Heart right ventricle (tissue), 16 donors: Measurements from ENCODE around the gene TRRAP. TPM values are rescaled to one million over a fixed set of nuclear protein-coding genes. Genes with fewer than 3 reads are reported as not detected.
A peak's percentile ranks its signal among the peaks of the same experiment; 100 is the strongest.

ENCODE experiments used
- ATAC-seq, 8 donors: fragments of 200-7000 bp; cut with Tn5 transposase; one replicate each; pipeline ENCODE4 v1.9.1; 2020; ENCODE audit warnings: mild to moderate bottlenecking in 8 of 8, moderate library complexity in 8 of 8, moderate number of reproducible peaks in 1 of 8
- DNase-seq, 2 donors: peaks; one replicate each; pipeline ENCODE4 v3.0.0-alpha.2; 2020
- H3K27ac ChIP-seq, 10 donors: fragments of 200-600 bp; sonication (generic) in 2 of 10; one replicate each; pipeline versions ENCODE4 v1.5.0 to v1.8.0; 2020 to 2022; ENCODE audit warnings: mild to moderate bottlenecking in 3 of 10
- H3K27me3 ChIP-seq, 7 donors: fragments of 200-600 bp; one replicate each; pipeline ENCODE4 v1.8.0; 2021 to 2022; ENCODE audit warnings: mild to moderate bottlenecking in 2 of 7
- H3K36me3 ChIP-seq, 9 donors: fragments of 200-600 bp; sonication (generic) in 1 of 9; one replicate each; pipeline versions ENCODE4 v1.5.0 to v1.8.0; 2020 to 2022; ENCODE audit warnings: mild to moderate bottlenecking in 2 of 9
- H3K4me1 ChIP-seq, 9 donors: fragments of 200-600 bp; sonication (generic) in 1 of 9; one replicate each; pipeline versions ENCODE4 v1.5.0 to v1.8.0; 2020 to 2022; ENCODE audit warnings: mild to moderate bottlenecking in 4 of 9
- H3K4me3 ChIP-seq, 10 donors: fragments of 200-600 bp; sonication (generic) in 2 of 10; one replicate each; pipeline versions ENCODE4 v1.5.0 to v1.8.0; 2020 to 2022; ENCODE audit warnings: mild to moderate bottlenecking in 7 of 10, moderate library complexity in 2 of 10
- H3K9me3 ChIP-seq, 11 donors: fragments of 200-600 bp in 10 of 11; sonication (generic) in 2 of 11; one replicate each; pipeline versions ENCODE4 v1.5.0 to v1.8.0; 2013 to 2022; ENCODE audit warnings: mild to moderate bottlenecking in 2 of 11, control low read depth in 1 of 11, moderate library complexity in 1 of 11
- WGBS, 2 donors: extraction: QIAGEN DNeasy Blood & Tissue Kit; methylation state at CpG; one replicate each; pipeline ENCODE4 v1.1.7; 2013; ENCODE audit warnings: inconsistent platforms in 1 of 2; 5-methylcytosine and 5-hydroxymethylcytosine counted together
- intact Hi-C, 10 donors: fragments of 100-400 bp; cut with DNase I; formaldehyde crosslinking; loops; one replicate each; pipeline versions ENCODE4 v1.11.1 to v1.14.2; 2022
- polyA plus RNA-seq, 2 donors: library from polyadenylated mRNA; stranded (reverse); fragments of 200-250 nt; gene quantifications; one replicate each; pipeline ENCODE4 v1.2.3, GENCODE V29; 2013
- total RNA-seq, 10 donors: library from RNA; stranded (reverse); fragmentation: NEBNext Ultra II Directional in 3 of 10; extraction: Animal tissue kit (Norgen Biotek cat#: 25700) in 3 of 10; gene quantifications; one replicate each; pipeline versions ENCODE4 v1.2.1 to v1.2.4, GENCODE V29; 2021 to 2023
- TF ChIP-seq, protein P1 (sequence below), 9 donors: fragments of 200-600 bp; sonication (generic) in 2 of 9; IDR thresholded peaks; one replicate each; pipeline versions ENCODE4 v1.5.0 to v1.8.0; 2021 to 2022; ENCODE audit warnings: antibody characterized with exemption in 9 of 9, mild to moderate bottlenecking in 5 of 9, moderate library complexity in 1 of 9
- donor health status: Arrhythmogenic right ventricular cardiomyopathy.
- donor health status: ischemic (EF 13 %, LVEDD 7.1; RV severe dilation, severe dysfunction).
- donor health status: healthy with polysubstance abuse.
- donor health status: DM: no; HTN: yes; CAD: no.
- donor health status: DM: no; HTN: no; CAD: no.
- donor health status: ischemic (EF 25% LVEDD 6.9; RV normal size, moderate dysfunction).
- donor health status: ischemic (EF 25% LVEDD 5.7; RV mildly dilated, moderate dysfunction).
- donor health status: healthy.
- donor health status: DM: yes; HTN: yes; CAD: no.
- donor health status: Ischemic cardiomyopathy.
- donor health status: ischemic (EF 35%, LVEDD 5.7; RV mildly dilated, moderate dysfunction).
- donor health status: nonischemic (EF 11% LVEDD 7.7; RV severe dilation, severe dysfunction).
- donor health status: DM: yes; HTN: yes; CAD: no.
- donor health status: PGD.
- donor health status: ischemic (EF 29% LVEDD 5.4; RV normal size, mild dysfunction).
- donor health status: nonischemic (EF 23%, LVEDD 6.1; RV moderate dilation, normal function).

The TRRAP gene
- total and polyA plus RNA-seq, 12 donors: 4.8 to 25.1 (median 21.3) TPM

DNA sequence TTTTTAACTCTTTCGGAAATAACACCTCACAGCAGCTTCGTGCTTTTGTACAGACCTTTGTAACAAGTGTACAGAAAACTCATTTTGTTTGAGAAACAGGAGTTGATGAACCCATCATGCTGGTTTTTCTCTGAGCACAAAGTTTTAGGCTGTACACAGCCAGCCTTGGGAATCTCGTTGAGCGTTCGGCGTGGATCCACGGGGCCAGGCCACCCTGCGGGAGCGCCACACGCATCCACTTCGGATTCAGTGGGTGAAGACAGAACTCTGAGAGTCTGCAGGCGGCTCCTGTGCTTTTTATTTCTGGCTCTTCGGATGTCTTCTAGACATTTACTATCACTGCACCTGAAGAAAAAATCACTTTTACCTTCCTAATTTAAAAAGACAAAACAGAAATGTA, 134.4 kb downstream of the TRRAP start:
- no peak overlapping the region for H3K4me3 ChIP-seq
- H3K27me3 ChIP-seq: no peaks in the 10 kb centered on the region
- 94% methylated on average over 13 of the region's 13 CpGs for WGBS, 2 donors
- H3K27ac ChIP-seq: no peak overlapping the region
- TF ChIP-seq, protein P1, sequence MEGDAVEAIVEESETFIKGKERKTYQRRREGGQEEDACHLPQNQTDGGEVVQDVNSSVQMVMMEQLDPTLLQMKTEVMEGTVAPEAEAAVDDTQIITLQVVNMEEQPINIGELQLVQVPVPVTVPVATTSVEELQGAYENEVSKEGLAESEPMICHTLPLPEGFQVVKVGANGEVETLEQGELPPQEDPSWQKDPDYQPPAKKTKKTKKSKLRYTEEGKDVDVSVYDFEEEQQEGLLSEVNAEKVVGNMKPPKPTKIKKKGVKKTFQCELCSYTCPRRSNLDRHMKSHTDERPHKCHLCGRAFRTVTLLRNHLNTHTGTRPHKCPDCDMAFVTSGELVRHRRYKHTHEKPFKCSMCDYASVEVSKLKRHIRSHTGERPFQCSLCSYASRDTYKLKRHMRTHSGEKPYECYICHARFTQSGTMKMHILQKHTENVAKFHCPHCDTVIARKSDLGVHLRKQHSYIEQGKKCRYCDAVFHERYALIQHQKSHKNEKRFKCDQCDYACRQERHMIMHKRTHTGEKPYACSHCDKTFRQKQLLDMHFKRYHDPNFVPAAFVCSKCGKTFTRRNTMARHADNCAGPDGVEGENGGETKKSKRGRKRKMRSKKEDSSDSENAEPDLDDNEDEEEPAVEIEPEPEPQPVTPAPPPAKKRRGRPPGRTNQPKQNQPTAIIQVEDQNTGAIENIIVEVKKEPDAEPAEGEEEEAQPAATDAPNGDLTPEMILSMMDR (IDR thresholded peaks at IDR 0.05): no peak
- H3K36me3 ChIP-seq: peaks cover 0 to 91% (median 70%) of the 10 kb centered on the region in 9 donors
- DNase-seq (no peak), ATAC-seq (no peak)
- H3K9me3 ChIP-seq: no peaks in the 10 kb centered on the region
- intact Hi-C loops: no loop called here
- H3K4me1 ChIP-seq: peaks cover 0 to 4% (median 0%) of the 10 kb centered on the region in 9 donors

DNA sequence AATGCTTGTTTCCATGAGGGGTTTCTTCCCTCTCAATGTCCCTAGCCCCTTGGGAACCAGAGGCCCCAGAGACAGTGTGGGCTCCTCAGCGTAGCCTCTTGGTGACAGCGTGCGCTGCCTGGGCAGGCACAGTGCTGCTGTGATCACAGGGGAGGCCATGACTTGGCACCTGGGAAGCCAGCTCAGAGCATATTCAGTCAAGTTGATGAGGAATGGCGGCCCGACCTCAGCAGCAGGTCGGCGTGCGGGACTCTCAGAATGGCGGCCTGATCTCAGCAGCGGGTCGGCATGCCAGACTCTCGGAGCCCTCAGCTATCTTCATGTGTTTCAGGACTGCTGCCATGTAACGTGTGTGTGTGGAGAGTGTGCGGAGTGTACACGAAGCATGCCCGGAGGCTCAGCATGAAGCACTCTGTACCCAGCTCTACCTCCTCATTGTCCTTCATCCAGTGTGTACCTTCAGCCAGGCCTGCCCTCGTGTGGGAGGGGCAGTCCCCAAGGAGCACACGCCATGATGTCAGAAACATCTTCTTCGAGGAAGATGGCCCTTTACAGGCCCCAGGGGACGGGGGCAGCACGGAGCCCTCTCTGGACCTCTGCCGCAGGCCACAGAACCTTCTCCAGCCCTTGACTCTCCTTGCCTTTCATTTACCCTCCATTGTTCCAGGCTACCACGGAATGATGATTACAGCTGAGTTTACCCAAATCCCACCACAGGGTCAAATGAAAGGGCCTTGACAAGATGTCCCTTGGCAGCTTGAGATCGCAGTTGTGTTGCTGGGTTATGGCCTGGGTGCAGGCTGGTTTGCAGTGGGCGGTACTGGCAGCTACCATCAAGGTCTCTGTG, 135.2 kb downstream of the TRRAP start:
- Histone ChIP-seq H3K36me3 (peaks cover 0 to 84% (median 64%) of the 10 kb centered on the region in 9 donors), H3K4me3 (no peak overlapping the region), H3K4me1 (peaks cover 0 to 4% (median 0%) of the 10 kb centered on the region in 9 donors), H3K9me3 (no peaks in the 10 kb centered on the region), H3K27ac (no peak overlapping the region), H3K27me3 (no peaks in the 10 kb centered on the region)
- 94 to 95% methylated on average over 25 of the region's 25 CpGs for WGBS, 2 donors
- ATAC-seq: no peak
- DNase-seq: no peak
- TF ChIP-seq, protein P1 (IDR thresholded peaks at IDR 0.05): no peak
- intact Hi-C loops: no loop called here

DNA sequence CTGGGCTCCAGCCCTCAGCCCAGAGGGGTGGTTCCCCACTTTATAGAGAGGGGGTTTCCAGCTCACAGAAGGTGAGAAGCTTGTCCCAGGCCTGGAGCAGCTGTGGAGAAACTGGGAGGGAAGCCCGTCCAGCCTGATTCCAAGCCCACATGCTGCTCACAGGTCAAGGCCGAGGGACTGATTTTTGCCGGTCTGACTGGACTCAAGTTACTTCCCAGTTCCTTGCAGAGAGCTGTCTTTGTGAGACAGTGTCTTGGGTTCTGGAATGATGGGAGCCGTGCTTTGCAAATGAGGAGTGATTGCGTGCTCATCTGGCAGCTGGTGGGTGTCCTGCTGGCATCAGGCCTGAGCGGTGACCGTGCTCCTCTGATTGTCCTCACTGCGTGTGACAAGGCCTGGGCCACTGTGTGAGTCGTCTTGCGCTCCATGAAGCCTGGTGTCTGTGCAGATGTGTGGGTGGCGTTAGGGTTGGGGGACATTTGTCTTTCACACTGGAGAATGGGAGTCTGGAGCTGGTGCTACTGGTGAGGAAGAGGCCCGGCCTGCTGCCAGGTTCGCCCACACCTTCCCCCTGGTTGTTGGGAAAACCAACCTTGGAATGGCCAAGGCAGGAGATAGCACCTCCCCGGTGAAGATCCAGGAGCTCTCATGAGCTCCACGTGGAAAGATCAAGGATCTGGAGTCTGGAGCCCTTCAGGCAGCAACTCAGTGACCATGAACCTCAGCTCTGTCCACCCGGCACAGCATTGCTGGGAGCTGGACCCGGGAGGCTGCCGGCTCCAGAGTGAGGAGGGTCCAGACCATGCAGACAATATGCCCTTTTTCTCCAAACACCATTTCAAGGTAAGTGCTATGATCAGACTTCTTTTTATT, 136.0 kb downstream of the TRRAP start:
- DNase-seq (no peak), ATAC-seq (peak in 2 of 8 donors; percentile 24 to 53)
- Histone ChIP-seq H3K27me3 (no peaks in the 10 kb centered on the region), H3K4me1 (peaks cover 0 to 4% (median 0%) of the 10 kb centered on the region in 9 donors), H3K9me3 (no peaks in the 10 kb centered on the region), H3K27ac (no peak overlapping the region), H3K36me3 (peaks cover 0 to 81% (median 55%) of the 10 kb centered on the region in 9 donors), H3K4me3 (no peak overlapping the region)
- WGBS, 2 donors: 97% methylated on average over 18 of the region's 18 CpGs
- TF ChIP-seq, protein P1 (IDR thresholded peaks at IDR 0.05): no peak
- intact Hi-C loops: no loop called here

DNA sequence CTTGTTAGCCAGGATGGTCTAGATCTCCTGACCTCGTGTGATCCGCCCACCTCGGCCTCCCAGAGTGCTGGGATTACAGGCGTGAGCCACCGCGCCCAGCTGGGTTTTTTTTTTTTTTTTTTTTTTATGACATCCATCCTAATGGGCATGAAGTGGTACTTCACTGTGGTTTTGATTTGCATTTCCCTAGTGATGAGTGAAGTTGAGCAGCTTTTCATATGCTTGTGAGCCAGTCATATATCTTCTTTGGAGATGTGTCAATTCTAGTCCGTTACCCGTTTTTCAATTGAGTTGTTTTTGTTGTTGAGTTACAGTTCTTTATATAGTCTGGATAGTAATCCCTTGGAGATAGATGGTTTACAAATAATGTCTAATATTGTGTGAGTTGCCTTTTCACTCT, 137.9 kb downstream of the TRRAP start:
- intact Hi-C loops: no loop called here
- Histone ChIP-seq H3K4me1 (peaks cover 0 to 13% (median 0%) of the 10 kb centered on the region in 9 donors), H3K27me3 (no peaks in the 10 kb centered on the region), H3K9me3 (no peaks in the 10 kb centered on the region), H3K36me3 (peaks cover 0 to 81% (median 40%) of the 10 kb centered on the region in 9 donors), H3K27ac (no peak overlapping the region), H3K4me3 (no peak overlapping the region)
- no peak for DNase-seq
- 95 to 97% methylated on average over 8 of the region's 8 CpGs for WGBS, 2 donors
- TF ChIP-seq, protein P1 (IDR thresholded peaks at IDR 0.05): no peak
- no peak for ATAC-seq
